Skeletal muscle tissue (tissue), 4 donors: Measurements from ENCODE around the gene NMT1. TPM values are rescaled to one million over a fixed set of nuclear protein-coding genes. Genes with fewer than 3 reads are reported as not detected.

Experiments used
- H3K27ac ChIP-seq: one replicate; pipeline ENCODE4 v1.7.0; 2013; ENCODE audit warnings: mild to moderate bottlenecking, low read depth, low read length, inconsistent platforms
- H3K27me3 ChIP-seq, 3 donors: one replicate each; pipeline ENCODE4 v1.7.0; 2013; ENCODE audit warnings: low read length in 3 of 3; ENCODE audit not compliant: control insufficient read depth in 3 of 3, insufficient read depth in 3 of 3
- H3K36me3 ChIP-seq, 3 donors: one replicate each; pipeline ENCODE4 v1.7.0; 2013; ENCODE audit warnings: low read length in 3 of 3; ENCODE audit not compliant: control insufficient read depth in 3 of 3, insufficient read depth in 3 of 3
- H3K4me1 ChIP-seq, 3 donors: one replicate each; pipeline ENCODE4 v1.7.0; 2013; ENCODE audit warnings: low read length in 3 of 3, mild to moderate bottlenecking in 3 of 3; ENCODE audit not compliant: control insufficient read depth in 3 of 3, insufficient read depth in 3 of 3
- H3K4me3 ChIP-seq, 3 donors: one replicate each; pipeline ENCODE4 v1.7.0; 2013; ENCODE audit warnings: low read length in 3 of 3
- H3K9ac ChIP-seq, 3 donors: one replicate each; pipeline ENCODE4 v1.7.0; 2013; ENCODE audit warnings: low read length in 3 of 3, mild to moderate bottlenecking in 3 of 3, moderate library complexity in 2 of 3, low read depth in 1 of 3
- H3K9me3 ChIP-seq, 3 donors: one replicate each; pipeline ENCODE4 v1.7.0; 2013; ENCODE audit warnings: low read length in 3 of 3; ENCODE audit not compliant: control insufficient read depth in 3 of 3
- total RNA-seq: library from RNA; depleted of rRNA; stranded (reverse); fragments of >200 nt; gene quantifications from one replicate; pipeline ENCODE4 v1.2.3, GENCODE V29; 2014
- donor health status: Osteomylitis.

The NMT1 gene
- total RNA-seq, result 35.5 TPM

GRCh38 chr17:45060797-45061605, at the start of gene NMT1:
TSS of gene NMT1 (plus strand) at chr17:45061317. CDS start at chr17:45061330, 13 bp downstream.
- Histone ChIP-seq H3K27ac (peak within 1 kb of the TSS; percentile 85), H3K27me3 (no peaks in the 10 kb centered on the region), H3K36me3 (no peaks in the 10 kb centered on the region), H3K4me3 (peak within 1 kb of the TSS; percentile 95 to 100 (median 100)), H3K9ac (peak within 1 kb of the TSS; percentile 93 to 99 (median 98)), H3K9me3 (no peaks in the 10 kb centered on the region), H3K4me1 (peaks cover 26 to 43% (median 30%) of the 10 kb centered on the region in 3 donors)

- H3K27ac ChIP-seq, result no peak overlapping the region
- H3K4me1 ChIP-seq, result peaks cover 5 to 7% (median 7%) of the 10 kb centered on the region in 3 donors
- H3K27me3 ChIP-seq, result peaks cover 0 to 3% (median 0%) of the 10 kb centered on the region in 3 donors
- no peak overlapping the region for H3K9ac ChIP-seq
- H3K4me3 ChIP-seq, result no peak overlapping the region
- no peaks in the 10 kb centered on the region for H3K36me3 ChIP-seq
- no peaks in the 10 kb centered on the region for H3K9me3 ChIP-seq
Observed at GRCh38 chr17:45011767-45012166, 49.4 kb upstream of the NMT1 start.

GRCh38 chr17:45013021-45013997, 47.8 kb upstream of the NMT1 start:
- Histone ChIP-seq H3K4me3 (peak overlapping the region in 1 of 3 donors; percentile 7), H3K27ac (no peak overlapping the region), H3K27me3 (peaks cover 0 to 3% (median 0%) of the 10 kb centered on the region in 3 donors)

GRCh38 chr17:45016237-45016636, 44.9 kb upstream of the NMT1 start:
- H3K36me3 ChIP-seq, result no peaks in the 10 kb centered on the region
- peaks cover 25 to 28% (median 28%) of the 10 kb centered on the region in 3 donors for H3K4me1 ChIP-seq
- H3K9ac ChIP-seq, result no peak overlapping the region
- peaks cover 0 to 5% (median 2%) of the 10 kb centered on the region in 3 donors for H3K27me3 ChIP-seq
- H3K4me3 ChIP-seq, result no peak overlapping the region
- no peak overlapping the region for H3K27ac ChIP-seq
- no peaks in the 10 kb centered on the region for H3K9me3 ChIP-seq

More at GRCh38 chr17:45013021-45013997, 47.8 kb upstream of the NMT1 start:
- no peaks in the 10 kb centered on the region for H3K9me3 ChIP-seq
- peaks cover 8 to 12% (median 11%) of the 10 kb centered on the region in 3 donors for H3K4me1 ChIP-seq
- H3K36me3 ChIP-seq, result no peaks in the 10 kb centered on the region
- H3K9ac ChIP-seq, result no peak overlapping the region

GRCh38 chr17:45016823-45017222, 44.3 kb upstream of the NMT1 start:
- H3K9me3 ChIP-seq, result no peaks in the 10 kb centered on the region
- H3K9ac ChIP-seq, result no peak overlapping the region
- no peak overlapping the region for H3K27ac ChIP-seq
- H3K4me1 ChIP-seq, result peaks cover 30 to 34% (median 33%) of the 10 kb centered on the region in 3 donors
- H3K36me3 ChIP-seq, result no peaks in the 10 kb centered on the region
- peaks cover 0 to 5% (median 5%) of the 10 kb centered on the region in 3 donors for H3K27me3 ChIP-seq
- H3K4me3 ChIP-seq, result no peak overlapping the region

GRCh38 chr17:45018514-45018847, 42.6 kb upstream of the NMT1 start:
- peak overlapping the region; percentile 62 to 72 (median 65) for H3K4me3 ChIP-seq
- H3K27ac ChIP-seq, result no peak overlapping the region
- H3K36me3 ChIP-seq, result no peaks in the 10 kb centered on the region
- peaks cover 30 to 35% (median 30%) of the 10 kb centered on the region in 3 donors for H3K4me1 ChIP-seq
- no peaks in the 10 kb centered on the region for H3K9me3 ChIP-seq
- peak overlapping the region; percentile 22 to 77 (median 59) for H3K9ac ChIP-seq
- H3K27me3 ChIP-seq, result peaks cover 0 to 5% (median 5%) of the 10 kb centered on the region in 3 donors

- H3K9me3 ChIP-seq, result no peaks in the 10 kb centered on the region
- no peak overlapping the region for H3K27ac ChIP-seq
- H3K36me3 ChIP-seq, result peaks cover 0 to 2% (median 1%) of the 10 kb centered on the region in 3 donors
- peak overlapping the region; percentile 63 to 72 (median 65) for H3K4me3 ChIP-seq
- peaks cover 30 to 35% (median 30%) of the 10 kb centered on the region in 3 donors for H3K4me1 ChIP-seq
- peak overlapping the region; percentile 22 to 77 (median 59) for H3K9ac ChIP-seq
- H3K27me3 ChIP-seq, result peaks cover 0 to 5% (median 5%) of the 10 kb centered on the region in 3 donors
Observed at GRCh38 chr17:45018848-45019711, 42.0 kb upstream of the NMT1 start.

- peaks cover 0 to 5% (median 5%) of the 10 kb centered on the region in 3 donors for H3K27me3 ChIP-seq
- H3K9me3 ChIP-seq, result no peaks in the 10 kb centered on the region
- no peak overlapping the region for H3K9ac ChIP-seq
- H3K27ac ChIP-seq, result no peak overlapping the region
- H3K4me3 ChIP-seq, result peak overlapping the region in 2 of 3 donors; percentile 23 to 79
- H3K36me3 ChIP-seq, result peaks cover 2 to 6% (median 5%) of the 10 kb centered on the region in 3 donors
- peaks cover 30 to 35% (median 30%) of the 10 kb centered on the region in 3 donors for H3K4me1 ChIP-seq
Observed at GRCh38 chr17:45020354-45021138, 40.6 kb upstream of the NMT1 start.
